Lower leg skin (tissue), 4 donors: Measurements from ENCODE around the gene ZNF665. TPM values are rescaled to one million over a fixed set of nuclear protein-coding genes. Genes with fewer than 3 reads are reported as not detected.

Experiments
- DNase-seq, 2 donors: peaks; one replicate each; pipeline ENCODE4 v3.0.0-alpha.2; 2019; ENCODE audit warnings: low spot score in 2 of 2
- H3K4me3 ChIP-seq: fragments of 200-600 bp; sonication (generic); 2 replicates; pipeline ENCODE4 v1.5.1; 2017; ENCODE audit warnings: mild to moderate bottlenecking, low read depth; ENCODE audit not compliant: poor library complexity, severe bottlenecking
- CTCF ChIP-seq, 3 donors: fragments of 450-650 bp; IDR thresholded peaks; one replicate each; pipeline ENCODE4 v1.5.1; 2016; ENCODE audit warnings: antibody characterized with exemption in 3 of 3, mild to moderate bottlenecking in 3 of 3, moderate library complexity in 2 of 3
- POLR2A ChIP-seq, 2 donors: fragments of 450-650 bp; IDR thresholded peaks; one replicate each; pipeline ENCODE4 v1.6.1; 2016 to 2017; ENCODE audit warnings: antibody characterized with exemption in 2 of 2, mild to moderate bottlenecking in 1 of 2, moderate library complexity in 1 of 2
- WGBS, 2 donors: methylation state at CpG; one replicate each; pipeline ENCODE4 v1.1.5; 2018; 5-methylcytosine and 5-hydroxymethylcytosine counted together
- intact Hi-C: fragments of 100-400 bp; cut with DNase I; formaldehyde crosslinking; loops from one replicate; pipeline ENCODE4 v1.15.0; 2023; ENCODE audit warnings: low total_unique reads
- total RNA-seq, 4 donors: library from RNA; depleted of rRNA; stranded (reverse); fragments of >200 nt; gene quantifications; one replicate each; pipeline ENCODE4 v1.1.0, GENCODE V29; 2016

ZNF665 gene
- total RNA-seq, 4 donors from 2014 or later, result 2.4 to 4.9 (median 3.4) TPM

GRCh38 chr19:53160350-53160749 is 32.8 kb downstream of the ZNF665 start:
- no peak for DNase-seq
- intact Hi-C loops, result no loop called here
- TF ChIP-seq POLR2A (IDR thresholded peaks at IDR 0.05), result no peak
- TF ChIP-seq CTCF (IDR thresholded peaks at IDR 0.05), result no peak
- H3K4me3 ChIP-seq, result no peak overlapping the region
- WGBS, 2 donors, result 90 to 92% methylated on average over 3 of the region's 3 CpGs

DNA sequence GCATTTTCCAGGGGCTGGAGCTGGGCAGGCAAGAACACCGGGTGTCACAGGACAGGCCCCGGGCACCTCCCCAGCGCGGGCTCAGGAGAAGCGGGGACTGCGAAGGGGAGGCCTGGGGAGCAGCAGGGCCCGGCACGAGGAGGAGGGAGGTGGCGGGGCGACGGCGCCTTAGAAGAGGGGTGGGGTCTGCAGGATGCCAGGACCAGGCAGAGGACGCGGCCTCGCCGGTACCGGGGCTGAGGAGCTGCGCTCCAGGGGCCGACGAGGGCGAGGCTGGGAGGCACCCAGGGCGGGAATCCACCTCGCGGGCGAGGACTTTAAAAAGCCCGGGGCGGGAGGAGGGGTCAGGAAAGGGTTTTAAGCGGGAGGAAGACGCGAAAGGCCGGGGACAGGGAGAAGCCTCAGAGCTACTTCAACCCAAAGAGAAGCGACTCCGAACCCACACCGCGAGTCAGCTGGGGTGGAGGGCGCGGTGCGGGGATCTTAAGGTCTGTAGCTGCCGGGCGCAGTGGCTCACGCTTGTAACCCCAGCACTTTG is 35.0 kb downstream of the ZNF665 start:
- TF ChIP-seq CTCF (IDR thresholded peaks at IDR 0.05) (no peak), POLR2A (IDR thresholded peaks at IDR 0.05) (no peak)
- intact Hi-C loops, result no loop called here
- DNase-seq, result peak; percentile 19 to 87
- H3K4me3 ChIP-seq, result peak overlapping the region; percentile 42
- 0 to 1% methylated on average over 39 to 41 of the region's 41 CpGs for WGBS, 2 donors

- peak overlapping the region; percentile 42 for H3K4me3 ChIP-seq
- no peak for DNase-seq
- 21 to 32% methylated on average over 7 of the region's 7 CpGs for WGBS, 2 donors
- TF ChIP-seq POLR2A (IDR thresholded peaks at IDR 0.05), result no peak
- TF ChIP-seq CTCF (IDR thresholded peaks at IDR 0.05), result no peak
- intact Hi-C loops, result no loop called here
Observed at GRCh38 chr19:53157626-53158025, 35.5 kb downstream of the ZNF665 start.

- WGBS, 2 donors, result 84 to 85% methylated on average over 9 of the region's 9 CpGs
- intact Hi-C loops, result no loop called here
- H3K4me3 ChIP-seq, result no peak overlapping the region
Observed at GRCh38 chr19:53156850-53157249, 36.3 kb downstream of the ZNF665 start.

DNA sequence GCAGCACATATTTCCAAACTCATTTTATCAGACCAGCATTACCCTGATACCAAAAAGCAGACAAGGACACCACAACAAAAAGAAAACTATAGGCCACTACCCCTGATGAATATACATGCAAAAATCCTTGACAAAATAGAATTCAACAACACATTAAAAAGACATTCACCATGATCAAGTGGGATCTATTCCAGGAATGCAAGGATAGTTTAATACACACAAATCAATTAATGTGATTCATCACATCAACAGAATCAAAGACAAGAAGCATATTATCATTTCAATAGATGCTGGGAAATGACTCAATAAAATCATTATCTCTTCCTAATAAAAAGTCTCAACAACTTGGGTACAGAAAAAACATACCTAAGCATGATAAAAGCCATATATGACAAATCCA is 45.5 kb downstream of the ZNF665 start:
- intact Hi-C loops, result no loop called here
- TF ChIP-seq POLR2A (IDR thresholded peaks at IDR 0.05), result no peak
- no peak for TF ChIP-seq CTCF (IDR thresholded peaks at IDR 0.05)
- no peak overlapping the region for H3K4me3 ChIP-seq
- no peak for DNase-seq

More at GRCh38 chr19:53156850-53157249, 36.3 kb downstream of the ZNF665 start:
- DNase-seq, result no peak
- TF ChIP-seq POLR2A (IDR thresholded peaks at IDR 0.05) (no peak), CTCF (IDR thresholded peaks at IDR 0.05) (no peak)

DNA sequence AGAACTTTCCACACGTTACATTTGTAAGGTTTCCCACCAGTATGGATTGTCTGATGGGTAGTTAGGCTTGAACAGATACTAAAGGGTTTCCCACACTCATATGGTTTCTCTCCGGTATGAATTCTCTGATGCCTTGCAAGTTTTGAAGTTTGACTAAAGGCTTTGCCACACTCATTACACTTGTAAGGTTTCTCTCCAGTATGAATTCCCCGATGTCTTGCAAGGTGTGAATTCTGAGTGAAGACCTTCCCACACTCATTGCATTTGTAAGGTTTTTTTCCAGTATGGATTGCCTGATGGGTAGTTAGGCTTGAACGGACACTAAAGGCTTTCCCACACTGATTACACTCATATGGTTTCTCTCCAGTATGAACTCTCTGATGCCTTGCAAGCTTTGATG is 52.8 kb downstream of the ZNF665 start:
- TF ChIP-seq CTCF (IDR thresholded peaks at IDR 0.05) (no peak), POLR2A (IDR thresholded peaks at IDR 0.05) (no peak)
- intact Hi-C loops, result no loop called here
- WGBS, 2 donors, result 95 to 98% methylated on average over 4 of the region's 4 CpGs
- H3K4me3 ChIP-seq, result no peak overlapping the region
- no peak for DNase-seq
